ENCODE data around the gene RAMP3.
"Not testable (repeated sequence)": the region's sequence is repeated elsewhere in the genome, so short reads cannot be mapped to it uniquely, and the experiment has no call there.

Gene RAMP3

DNA sequence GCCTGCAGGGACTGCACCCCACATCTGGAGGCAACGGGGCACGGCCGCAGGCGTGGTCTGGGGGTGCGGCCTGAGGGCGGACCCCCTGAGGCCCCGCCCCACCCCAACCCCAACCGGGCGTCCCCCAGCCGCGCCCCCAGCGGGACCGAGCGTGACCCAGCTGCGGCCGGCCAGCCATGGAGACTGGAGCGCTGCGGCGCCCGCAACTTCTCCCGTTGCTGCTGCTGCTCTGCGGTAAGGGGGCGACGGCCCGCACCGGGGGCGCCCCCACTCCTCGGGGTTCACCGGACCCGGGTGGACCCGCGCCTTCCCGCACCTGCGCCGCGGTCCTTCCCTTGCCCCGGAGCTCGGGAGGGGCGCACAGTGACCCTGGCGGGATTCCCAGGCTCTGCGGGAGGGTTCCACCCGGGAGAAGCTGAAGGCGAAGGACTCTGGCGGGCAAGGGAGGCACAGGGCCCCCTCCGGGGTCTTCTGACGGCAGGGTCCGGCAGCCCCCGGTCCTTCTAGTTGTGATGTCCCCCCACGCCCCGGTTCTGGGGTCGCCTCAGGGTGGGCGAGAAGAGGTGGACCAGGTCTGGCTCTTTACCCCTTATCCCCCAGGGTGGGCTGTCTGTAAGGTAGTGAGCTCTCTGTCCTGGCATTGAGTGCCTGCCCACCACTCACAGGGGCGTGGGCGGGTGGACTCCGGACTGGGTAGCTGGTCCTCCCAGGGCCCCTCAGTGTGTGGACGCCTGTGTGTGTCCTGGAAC lies at the start of gene RAMP3:
TSS of gene RAMP3 (plus strand) at position 139 of the 749 bp plus-strand sequence. CDS start at position 177, 38 bp downstream.
- TF ChIP-seq ZNF274 (IDR thresholded peaks at IDR 0.05; ENCODE audit: low read depth, low read length), result no peak
- H3K4me3 ChIP-seq (ENCODE audit: low read length), result no peak within 1 kb of the TSS

DNA sequence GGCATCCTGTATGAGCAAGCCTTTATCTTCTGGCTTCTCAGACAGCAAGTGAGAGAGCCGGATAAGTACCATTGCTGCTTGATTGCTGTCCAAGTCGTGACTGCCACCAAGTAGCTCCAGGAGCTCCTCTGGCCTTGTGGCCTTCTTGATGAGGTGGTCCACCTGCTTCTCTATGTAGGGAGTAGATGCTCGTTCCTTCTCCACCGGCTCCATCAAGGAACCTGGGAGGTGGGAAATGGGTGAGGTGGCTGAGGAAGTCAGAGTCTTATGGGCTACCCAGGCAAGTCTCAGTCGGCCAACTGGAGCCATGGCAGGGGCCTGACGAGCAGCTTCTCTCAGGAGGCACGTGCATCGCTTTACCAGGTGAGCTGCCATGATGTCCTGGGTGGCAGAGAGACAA lies 48.7 kb upstream of the RAMP3 start:
- H3K4me3 ChIP-seq (ENCODE audit: low read length), result no peak overlapping the region
- TF ChIP-seq ZNF274 (IDR thresholded peaks at IDR 0.05; ENCODE audit: low read depth, low read length), result no peak

- TF ChIP-seq ZNF274 (IDR thresholded peaks at IDR 0.05; ENCODE audit: low read depth, low read length), result no peak
- H3K4me3 ChIP-seq (ENCODE audit: low read length), result peak within 1 kb of the TSS; percentile 88
These were observed 46.0 kb upstream of the RAMP3 start, which contains the start of gene TBRG4 for GRCh38 chr7:45111298-45112223. TBRG4 (minus strand) TSS chr7:45111697; CDS start chr7:45109237, 2,460 bp downstream.

DNA sequence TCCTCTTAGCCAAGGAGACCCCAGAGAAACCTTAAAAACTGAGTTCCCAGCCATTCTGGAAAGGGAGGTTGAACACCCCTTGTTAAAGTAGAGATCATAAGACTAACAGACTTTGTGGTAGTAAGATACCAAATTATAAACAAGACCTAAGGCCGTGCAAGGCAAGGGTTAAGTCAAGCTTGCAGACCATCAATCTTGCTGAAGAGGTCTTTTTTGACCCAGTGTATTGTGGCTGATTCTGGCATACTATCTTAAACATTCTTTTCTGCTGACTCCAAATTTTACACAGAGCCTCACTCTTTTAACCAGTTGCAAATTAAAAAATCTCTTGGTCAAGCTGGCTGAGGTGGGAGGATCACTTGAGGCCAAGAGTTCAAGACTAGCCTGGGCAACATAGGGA lies 44.9 kb upstream of the RAMP3 start:
- no peak for TF ChIP-seq ZNF274 (IDR thresholded peaks at IDR 0.05; ENCODE audit: low read depth, low read length)

GRCh38 chr7:45114257-45114656 lies 43.3 kb upstream of the RAMP3 start:
- not testable (repeated sequence) for H3K4me3 ChIP-seq (ENCODE audit: low read length)

More for the DNA sequence above, 44.9 kb upstream of the RAMP3 start:
- peak overlapping the region; percentile 88; the same call in 1 of the 2 replicates for H3K4me3 ChIP-seq (ENCODE audit: low read length)

DNA sequence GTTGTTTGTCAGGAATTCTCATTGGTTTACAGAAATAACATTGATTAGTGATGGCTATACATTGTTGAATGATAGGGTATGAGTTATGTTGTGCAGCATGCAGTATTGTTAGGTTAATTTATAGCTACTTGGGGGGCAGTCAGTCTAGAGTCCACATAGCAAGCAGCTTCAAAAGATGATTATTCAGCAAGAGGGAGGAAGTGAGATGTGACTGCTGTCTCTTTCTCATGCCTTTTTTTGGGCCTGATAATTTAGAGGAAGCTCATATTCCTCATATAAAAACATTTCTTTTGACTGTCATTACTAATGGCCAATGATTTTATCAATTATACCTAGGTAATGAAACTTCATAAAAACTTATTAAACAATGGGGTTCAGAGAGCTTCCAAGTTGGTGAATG lies 42.7 kb upstream of the RAMP3 start:
- TF ChIP-seq ZNF274 (IDR thresholded peaks at IDR 0.05; ENCODE audit: low read depth, low read length), result no peak
- no peak overlapping the region for H3K4me3 ChIP-seq (ENCODE audit: low read length)

GRCh38 chr7:45116048-45116447 lies 41.5 kb upstream of the RAMP3 start:
- TF ChIP-seq ZNF274 (IDR thresholded peaks at IDR 0.05; ENCODE audit: low read depth, low read length), result no peak

DNA sequence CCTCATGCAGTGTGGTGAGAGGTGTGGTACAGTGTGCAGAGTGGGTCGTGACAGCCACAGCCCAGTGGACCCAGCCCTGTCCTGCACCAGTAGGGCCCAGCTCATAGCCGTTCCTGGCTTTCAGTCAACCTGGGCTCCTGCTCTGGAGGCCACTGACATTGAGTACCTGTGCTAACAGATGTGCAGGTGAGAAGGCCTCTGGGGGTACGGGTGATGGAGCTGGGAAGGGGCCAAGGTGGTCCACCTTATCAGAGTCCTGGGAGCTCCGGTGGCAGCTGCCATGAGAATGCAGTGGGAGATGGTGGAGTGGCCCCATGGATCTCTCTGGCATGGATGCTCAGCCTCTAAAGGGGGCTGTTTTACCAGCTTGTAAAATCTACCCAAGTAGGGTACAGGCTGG lies 40.0 kb upstream of the RAMP3 start:
- TF ChIP-seq ZNF274 (IDR thresholded peaks at IDR 0.05; ENCODE audit: low read depth, low read length), result no peak
- H3K4me3 ChIP-seq (ENCODE audit: low read length), result no peak overlapping the region

More at GRCh38 chr7:45116048-45116447, 41.5 kb upstream of the RAMP3 start:
- no peak overlapping the region for H3K4me3 ChIP-seq (ENCODE audit: low read length)

GRCh38 chr7:45118292-45118691 lies 39.3 kb upstream of the RAMP3 start:
- H3K4me3 ChIP-seq (ENCODE audit: low read length), result no peak overlapping the region

GRCh38 chr7:45118889-45119331 lies 38.7 kb upstream of the RAMP3 start:
- no peak overlapping the region for H3K4me3 ChIP-seq (ENCODE audit: low read length)
- TF ChIP-seq ZNF274 (IDR thresholded peaks at IDR 0.05; ENCODE audit: low read depth, low read length), result no peak

More at GRCh38 chr7:45118292-45118691, 39.3 kb upstream of the RAMP3 start:
- TF ChIP-seq ZNF274 (IDR thresholded peaks at IDR 0.05; ENCODE audit: low read depth, low read length), result no peak

DNA sequence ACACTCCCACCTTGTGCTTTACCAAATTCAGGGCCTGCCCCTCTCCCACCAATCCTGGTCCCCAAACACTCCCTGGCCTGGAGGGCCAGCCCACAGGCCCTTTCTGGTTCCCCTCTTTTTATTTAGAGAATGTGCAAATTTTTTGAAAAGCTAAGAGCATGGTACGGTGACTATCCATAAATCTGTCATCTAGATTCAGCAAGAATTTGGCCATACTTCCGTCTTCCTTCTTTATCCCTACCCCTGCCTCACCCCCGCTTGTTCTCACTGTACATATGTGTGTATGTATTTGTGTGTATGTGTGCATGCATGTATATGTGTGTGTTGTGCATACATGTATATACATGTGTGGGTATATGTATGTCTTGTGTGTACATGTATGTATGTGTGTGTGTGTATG lies 38.0 kb upstream of the RAMP3 start:
- H3K4me3 ChIP-seq (ENCODE audit: low read length), result no peak overlapping the region
- no peak for TF ChIP-seq ZNF274 (IDR thresholded peaks at IDR 0.05; ENCODE audit: low read depth, low read length)

- H3K4me3 ChIP-seq (ENCODE audit: low read length), result no peak overlapping the region
- no peak for TF ChIP-seq ZNF274 (IDR thresholded peaks at IDR 0.05; ENCODE audit: low read depth, low read length)
These were observed 34.4 kb upstream of the RAMP3 start for GRCh38 chr7:45122975-45123860.

DNA sequence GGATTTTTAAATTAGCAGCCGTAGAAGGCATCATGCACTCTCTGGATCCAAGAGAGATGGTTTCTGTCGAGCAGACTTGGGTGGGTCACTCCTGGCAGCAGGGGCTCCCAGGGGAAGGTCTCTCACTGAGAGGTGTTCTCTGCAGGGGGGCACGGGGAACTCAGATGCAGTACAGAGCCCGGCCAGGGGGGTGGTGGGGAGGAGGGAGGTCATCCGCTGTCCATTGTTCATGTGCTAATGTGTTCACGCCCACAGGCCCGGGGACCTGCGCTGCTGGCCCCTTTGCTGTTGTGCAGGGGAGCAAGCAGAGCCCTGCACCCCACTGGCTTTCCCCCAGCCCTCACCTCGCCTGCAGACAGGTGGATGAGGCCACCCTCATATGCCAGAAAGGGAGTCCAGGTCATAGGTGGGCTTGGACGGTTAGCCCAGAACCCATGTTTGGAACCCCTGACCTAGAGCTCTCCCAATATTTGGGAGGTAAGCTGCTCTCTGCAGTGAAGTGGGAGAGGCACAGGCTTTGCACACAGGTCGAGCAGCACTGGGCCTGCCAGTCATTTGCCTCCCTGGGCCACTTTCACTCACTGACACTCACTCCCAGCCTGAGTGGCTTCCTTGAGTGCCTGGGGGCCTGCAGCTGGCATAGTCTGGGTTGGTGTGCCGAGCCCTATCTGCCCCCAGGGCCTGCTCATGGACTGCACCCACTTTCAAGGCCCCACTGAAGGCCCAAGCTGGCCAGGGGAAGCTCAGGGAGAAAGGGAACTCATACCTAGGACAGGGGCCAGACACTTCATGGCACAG lies 33.5 kb upstream of the RAMP3 start:
- no peak for TF ChIP-seq ZNF274 (IDR thresholded peaks at IDR 0.05; ENCODE audit: low read depth, low read length)
- H3K4me3 ChIP-seq (ENCODE audit: low read length), result no peak overlapping the region

All from GM08714 (cell line).